Activated CD4-positive, alpha-beta T cell treated with anti-CD3 and anti-CD28 coated beads for 36 hours (primary cell): ENCODE measurements around the gene MCU. TPM values are rescaled to one million over a fixed set of nuclear protein-coding genes. Genes with fewer than 3 reads are reported as not detected.

Experiments used
- ATAC-seq: fragments of 200-7000 bp; cut with Tn5 transposase; one replicate; pipeline ENCODE4 v1.10.0; 2021; ENCODE audit warnings: mild to moderate bottlenecking, moderate library complexity
- CTCF ChIA-PET: fragments of 350-600 bp; sonication (Branson Sonifier 250); formaldehyde crosslinking; loops from one replicate; lab custom pipeline; 2021; ENCODE audit warnings: antibody characterized with exemption; lab: Charles Lee
- POLR2A ChIA-PET: fragments of 350-600 bp; sonication (Branson Sonifier 250); formaldehyde crosslinking; loops from one replicate; lab custom pipeline; 2021; ENCODE audit warnings: antibody characterized with exemption, inconsistent platforms; lab: Charles Lee
- DNase-seq: peaks from one replicate; pipeline ENCODE4 v3.0.0-alpha.2; 2020
- H3K27ac Mint-ChIP-seq: one replicate; pipeline ENCODE4 v1.8.0; 2021; ENCODE audit warnings: mixed read lengths
- H3K27me3 Mint-ChIP-seq: one replicate; pipeline ENCODE4 v1.8.0; 2021; ENCODE audit warnings: mixed read lengths
- H3K36me3 Mint-ChIP-seq: one replicate; pipeline ENCODE4 v1.8.0; 2021; ENCODE audit warnings: low read depth, mixed read lengths
- H3K4me1 Mint-ChIP-seq: one replicate; pipeline ENCODE4 v1.8.0; 2021; ENCODE audit warnings: mixed read lengths
- H3K4me3 Mint-ChIP-seq: one replicate; pipeline ENCODE4 v1.8.0; 2021; ENCODE audit warnings: mild to moderate bottlenecking, moderate library complexity, mixed read lengths
- H3K9me3 Mint-ChIP-seq: one replicate; pipeline ENCODE4 v1.8.0; 2021; ENCODE audit warnings: low read depth, mixed read lengths
- intact Hi-C, 2 experiments: fragments of 100-400 bp; cut with DNase I in 1 of 2; cut with micrococcal nuclease in 1 of 2; formaldehyde crosslinking; loops; one replicate each; pipeline versions ENCODE4 v1.14.2 to v1.15.1; 2022 to 2024; cut with DNase I, micrococcal nuclease
- total RNA-seq, 2 experiments: library from RNA; stranded (reverse); gene quantifications; one replicate each; pipeline ENCODE4 v1.2.3, GENCODE V29; 2021

Gene MCU
- total RNA-seq, 2 experiments from 2014 or later: 15.1 to 16.0 TPM

DNA sequence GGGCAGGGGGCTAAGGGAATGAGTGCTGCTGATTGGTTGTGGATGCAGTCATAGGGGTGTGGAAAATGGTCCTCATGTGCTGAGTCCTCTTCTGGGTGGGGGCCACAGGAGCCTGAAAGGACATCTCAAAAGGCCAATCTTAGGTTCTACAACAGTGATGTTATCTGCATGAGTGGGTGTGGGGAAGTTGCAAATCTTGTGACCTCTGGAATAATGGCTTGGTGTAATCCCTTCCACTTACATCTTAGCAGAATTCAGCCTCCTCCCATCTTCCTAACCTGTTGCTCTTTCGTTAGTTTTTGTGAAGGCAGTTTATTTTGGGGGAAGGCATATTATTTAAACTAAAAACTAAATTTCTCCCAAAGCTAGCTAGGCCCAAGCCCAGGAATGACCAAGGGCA is 159.6 kb downstream of the MCU start:
- intact Hi-C loops: no loop called here
- CTCF ChIA-PET: interaction anchor here (0.6 to 1.0 kb wide), 2 partner anchors 150 to 394 kb away, joined by 3 read pairs; no protein-coding TSS in a partner anchor

DNA sequence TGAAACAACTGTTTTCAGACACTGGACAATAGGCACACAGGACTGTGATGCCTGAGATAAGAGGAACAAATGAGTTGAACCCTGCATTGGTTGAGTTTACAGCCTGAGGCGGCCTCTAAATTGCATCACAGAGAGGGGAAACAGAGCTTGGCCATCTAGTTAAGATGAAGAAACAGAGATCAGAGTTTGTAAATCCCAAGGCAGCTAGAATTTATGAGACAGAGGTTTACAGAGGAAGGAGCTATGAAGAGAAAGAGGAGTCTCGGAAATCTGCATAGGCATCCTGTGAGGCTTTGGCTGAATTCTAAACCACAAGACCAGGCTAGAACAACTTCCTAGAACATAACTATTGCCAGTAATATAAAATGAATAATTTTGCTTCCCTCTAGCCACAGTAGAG is 160.6 kb downstream of the MCU start:
- CTCF ChIA-PET: interaction anchor here (0.6 to 1.2 kb wide), 4 partner anchors 10 to 202 kb away, joined by 3 read pairs; no protein-coding TSS in a partner anchor

More for the DNA sequence above, 159.6 kb downstream of the MCU start:
- no peak overlapping the region for H3K27ac Mint-ChIP-seq
- H3K4me3 Mint-ChIP-seq: no peak overlapping the region
- no peaks in the 10 kb centered on the region for H3K9me3 Mint-ChIP-seq
- ATAC-seq (no peak), DNase-seq (no peak)
- H3K4me1 Mint-ChIP-seq: no peaks in the 10 kb centered on the region
- no peaks in the 10 kb centered on the region for H3K27me3 Mint-ChIP-seq
- POLR2A ChIA-PET: no interaction called here
- peaks cover 4% of the 10 kb centered on the region for H3K36me3 Mint-ChIP-seq

DNA sequence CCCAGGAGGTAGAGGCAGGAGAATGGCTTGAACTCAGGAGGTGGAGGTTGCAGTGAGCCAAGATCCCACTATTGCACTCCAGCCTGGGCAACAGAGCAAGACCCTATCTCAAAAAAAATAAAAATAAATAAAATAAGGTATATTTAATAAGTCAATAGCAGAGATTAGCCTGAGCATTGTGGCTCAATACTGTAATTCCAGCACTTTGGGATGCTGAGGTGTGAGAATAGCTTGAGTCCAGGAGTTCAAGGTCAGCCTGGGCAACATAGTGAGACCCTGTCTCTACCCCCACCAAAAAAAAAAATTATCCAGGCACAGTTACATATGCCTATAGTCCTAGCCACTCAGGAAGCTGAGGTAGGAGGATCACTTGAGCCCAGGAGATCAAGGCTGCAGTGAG is 163.2 kb downstream of the MCU start:
- no peaks in the 10 kb centered on the region for H3K36me3 Mint-ChIP-seq
- POLR2A ChIA-PET: interaction anchor here (0.6 kb wide), 1 partner anchor 101 kb away, joined by 6 read pairs; no protein-coding TSS in a partner anchor
- DNase-seq (no peak), ATAC-seq (no peak)
- no peaks in the 10 kb centered on the region for H3K27me3 Mint-ChIP-seq
- H3K9me3 Mint-ChIP-seq: no peaks in the 10 kb centered on the region
- H3K4me3 Mint-ChIP-seq: no peak overlapping the region
- intact Hi-C loops: no loop called here
- CTCF ChIA-PET: no interaction called here
- no peak overlapping the region for H3K27ac Mint-ChIP-seq
- no peaks in the 10 kb centered on the region for H3K4me1 Mint-ChIP-seq

More for the DNA sequence above, 160.6 kb downstream of the MCU start:
- DNase-seq: no peak
- H3K4me1 Mint-ChIP-seq: no peaks in the 10 kb centered on the region
- POLR2A ChIA-PET: no interaction called here
- H3K9me3 Mint-ChIP-seq: no peaks in the 10 kb centered on the region
- no peak overlapping the region for H3K4me3 Mint-ChIP-seq
- H3K27ac Mint-ChIP-seq: no peak overlapping the region
- H3K27me3 Mint-ChIP-seq: no peaks in the 10 kb centered on the region
- H3K36me3 Mint-ChIP-seq: peaks cover 4% of the 10 kb centered on the region
- no peak for ATAC-seq
- intact Hi-C loops: no loop called here

DNA sequence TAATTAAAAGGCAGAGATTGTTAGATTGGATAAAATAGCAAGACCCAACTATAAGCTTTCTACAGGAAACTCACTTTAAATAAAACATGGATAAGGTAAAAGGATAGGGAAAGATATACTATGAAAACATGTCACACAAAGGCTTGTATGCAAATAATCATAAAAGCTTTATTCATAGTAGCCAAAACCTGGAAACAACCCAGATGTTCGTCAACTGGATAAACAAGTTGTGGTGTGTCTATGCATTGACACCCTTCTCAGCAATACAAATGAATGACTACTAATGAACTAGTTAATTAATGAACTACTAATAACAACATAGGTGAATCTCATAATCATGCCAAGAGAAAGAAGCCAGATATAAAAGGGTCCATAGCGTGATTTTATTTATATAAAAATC is 163.8 kb downstream of the MCU start:
- no peak overlapping the region for H3K27ac Mint-ChIP-seq
- intact Hi-C loops: no loop called here
- no peaks in the 10 kb centered on the region for H3K4me1 Mint-ChIP-seq
- ChIA-PET CTCF (no interaction called here), POLR2A (interaction anchor here (0.6 kb wide), 1 partner anchor 102 kb away, joined by 6 read pairs; no protein-coding TSS in a partner anchor)
- DNase-seq: no peak
- H3K9me3 Mint-ChIP-seq: no peaks in the 10 kb centered on the region
- no peak for ATAC-seq
- H3K36me3 Mint-ChIP-seq: no peaks in the 10 kb centered on the region
- H3K4me3 Mint-ChIP-seq: no peak overlapping the region
- H3K27me3 Mint-ChIP-seq: no peaks in the 10 kb centered on the region

DNA sequence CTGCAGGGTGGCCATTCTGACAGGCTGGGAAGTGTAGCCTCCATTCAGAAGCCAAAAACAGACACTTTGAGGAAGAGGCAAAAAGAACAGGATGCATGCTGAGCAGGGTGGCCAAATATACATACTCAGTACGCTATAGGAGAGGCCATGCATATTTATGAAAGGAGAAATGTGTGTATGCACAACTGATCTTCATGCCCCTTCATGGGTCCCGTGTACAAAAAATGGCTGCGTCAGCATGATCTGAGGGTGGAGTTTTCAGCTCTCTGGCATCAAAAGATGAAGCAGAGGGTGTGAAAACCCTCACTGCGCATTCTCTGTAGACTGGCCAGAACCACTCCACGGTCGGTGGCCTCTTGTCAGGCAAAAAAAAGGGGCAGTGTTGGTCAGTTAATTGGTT is 166.1 kb downstream of the MCU start:
- no peak for ATAC-seq
- no peaks in the 10 kb centered on the region for H3K36me3 Mint-ChIP-seq
- H3K27me3 Mint-ChIP-seq: no peaks in the 10 kb centered on the region
- DNase-seq: no peak
- no peaks in the 10 kb centered on the region for H3K9me3 Mint-ChIP-seq
- POLR2A ChIA-PET: no interaction called here
- no peak overlapping the region for H3K4me3 Mint-ChIP-seq
- CTCF ChIA-PET: interaction anchor here (1.3 to 1.9 kb wide), 2 partner anchors 31 to 671 kb away, joined by 3 to 5 read pairs; no protein-coding TSS in a partner anchor
- H3K4me1 Mint-ChIP-seq: no peaks in the 10 kb centered on the region
- intact Hi-C loops: no loop called here
- no peak overlapping the region for H3K27ac Mint-ChIP-seq

DNA sequence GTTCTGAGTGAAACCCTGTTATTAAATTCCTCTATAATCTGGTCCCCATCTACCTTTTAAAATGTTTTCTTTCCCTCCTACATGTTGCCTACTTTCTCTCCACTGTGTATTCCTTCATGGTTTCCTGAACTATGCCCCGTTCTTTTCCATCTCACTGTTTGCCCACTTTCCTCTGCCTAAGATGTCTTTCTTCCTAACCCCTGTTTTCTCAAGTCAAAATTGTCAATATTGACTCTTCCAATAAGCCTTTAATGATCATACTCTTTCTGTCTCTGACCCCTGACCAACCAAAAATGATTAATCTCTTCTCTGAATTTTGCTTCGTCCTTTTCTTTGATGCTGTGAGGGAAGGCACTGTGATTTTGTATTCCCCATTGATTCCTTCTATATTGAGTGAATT is 171.0 kb downstream of the MCU start:
- CTCF ChIA-PET: interaction anchor here (0.6 kb wide), 1 partner anchor 23 kb away, joined by 3 read pairs; no protein-coding TSS in a partner anchor
- no peaks in the 10 kb centered on the region for H3K27me3 Mint-ChIP-seq
- POLR2A ChIA-PET: no interaction called here
- H3K4me3 Mint-ChIP-seq: no peak overlapping the region
- DNase-seq (no peak), ATAC-seq (no peak)
- no peak overlapping the region for H3K27ac Mint-ChIP-seq
- no peaks in the 10 kb centered on the region for H3K9me3 Mint-ChIP-seq
- intact Hi-C loops: no loop called here
- no peaks in the 10 kb centered on the region for H3K4me1 Mint-ChIP-seq
- H3K36me3 Mint-ChIP-seq: no peaks in the 10 kb centered on the region

DNA sequence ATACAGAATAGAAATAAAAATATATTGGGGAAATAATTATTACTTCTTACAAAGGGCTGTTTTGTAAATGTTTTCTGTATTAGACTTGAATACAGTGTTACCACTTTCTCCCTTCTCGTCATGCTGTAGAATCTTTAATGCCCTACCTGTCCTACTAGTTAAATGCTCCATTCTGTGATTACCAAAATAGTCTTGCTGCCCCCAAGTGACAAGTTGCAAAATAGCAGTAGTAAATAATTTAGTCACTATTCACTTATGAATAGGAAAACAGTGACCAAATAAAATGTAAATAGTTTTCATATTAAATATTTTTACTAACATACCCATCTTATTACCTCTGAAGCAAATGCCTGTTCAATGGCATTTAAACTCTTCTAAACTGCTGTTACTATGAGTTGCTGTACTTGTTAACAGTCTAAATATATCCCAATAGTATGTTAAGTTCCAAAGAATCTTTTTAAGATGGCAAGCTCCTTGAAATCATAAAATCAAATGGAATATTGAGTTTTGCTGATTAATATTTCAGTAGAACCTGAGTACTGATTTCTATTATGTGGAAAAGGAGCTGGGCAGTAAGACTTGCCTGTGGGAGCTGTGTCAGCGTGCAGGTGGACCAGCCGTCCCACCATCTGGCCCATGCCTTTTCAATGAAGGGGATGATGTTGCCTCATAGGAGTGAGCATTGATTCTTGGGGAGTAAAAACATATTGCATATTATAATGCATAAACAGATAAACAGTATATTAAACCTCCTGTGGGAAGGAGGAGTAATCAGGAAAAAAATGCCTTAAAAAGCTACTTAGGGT is 183.5 kb downstream of the MCU start:
- POLR2A ChIA-PET: no interaction called here
- ATAC-seq (peak; percentile 39), DNase-seq (no peak)
- CTCF ChIA-PET: interaction anchor here (0.6 to 1.2 kb wide), 7 partner anchors 15 to 859 kb away, joined by 3 to 8 read pairs (median 3); no protein-coding TSS in a partner anchor
- H3K9me3 Mint-ChIP-seq: no peaks in the 10 kb centered on the region
- no peak overlapping the region for H3K27ac Mint-ChIP-seq
- H3K4me3 Mint-ChIP-seq: no peak overlapping the region
- H3K27me3 Mint-ChIP-seq: no peaks in the 10 kb centered on the region
- H3K4me1 Mint-ChIP-seq: no peaks in the 10 kb centered on the region
- intact Hi-C loops: loop anchor here (1.0 to 2.0 kb wide), 2 partner anchors 183 to 511 kb away; partner anchors contain the start of gene MCU (in 1 of the 2)
- peaks cover 15% of the 10 kb centered on the region for H3K36me3 Mint-ChIP-seq

DNA sequence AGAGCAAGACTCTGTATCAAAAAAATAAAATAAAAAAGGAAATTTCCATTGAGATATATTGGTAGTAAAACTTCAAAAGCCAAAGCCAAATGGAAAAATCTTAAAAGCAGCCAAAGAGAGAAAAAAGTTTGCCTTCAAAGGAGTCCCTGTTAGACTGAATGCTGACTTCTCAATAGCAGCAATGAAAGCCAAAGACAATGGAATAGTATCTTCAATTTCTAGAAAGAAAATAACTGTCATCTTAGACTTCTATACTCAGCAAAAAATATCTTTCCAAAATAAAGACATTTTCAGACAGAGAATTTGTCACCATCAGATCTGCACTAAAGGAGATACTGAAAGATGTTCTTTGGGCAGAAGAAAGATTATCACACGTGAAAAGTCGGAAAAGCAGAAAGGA is 187.3 kb downstream of the MCU start:
- peaks cover 5% of the 10 kb centered on the region for H3K4me1 Mint-ChIP-seq
- H3K4me3 Mint-ChIP-seq: no peak overlapping the region
- H3K9me3 Mint-ChIP-seq: peaks cover 12% of the 10 kb centered on the region
- no peak overlapping the region for H3K27ac Mint-ChIP-seq
- POLR2A ChIA-PET: no interaction called here
- no peaks in the 10 kb centered on the region for H3K27me3 Mint-ChIP-seq
- intact Hi-C loops: no loop called here
- H3K36me3 Mint-ChIP-seq: peaks cover 15% of the 10 kb centered on the region
- CTCF ChIA-PET: no interaction called here
- no peak for DNase-seq
- ATAC-seq: no peak

DNA sequence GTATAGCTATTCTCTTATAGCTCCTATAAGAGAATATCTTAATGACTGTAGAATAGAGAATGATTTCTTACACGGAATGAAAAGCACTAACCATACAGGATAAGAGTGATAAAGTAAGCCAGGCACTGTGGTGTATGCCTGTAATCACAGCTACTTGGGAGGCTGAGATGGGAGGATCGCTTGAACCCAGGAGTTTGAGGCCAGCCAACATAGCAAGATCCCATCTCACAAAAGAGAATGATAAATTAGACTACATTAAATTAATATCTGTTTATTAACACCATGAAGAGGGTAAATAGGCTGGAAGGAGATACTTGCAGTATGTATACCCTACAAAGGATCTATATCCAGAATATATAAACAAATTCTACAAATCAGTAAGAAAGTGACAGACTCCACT is 189.3 kb downstream of the MCU start:
- Mint-ChIP-seq H3K4me3 (no peak overlapping the region), H3K9me3 (peaks cover 12% of the 10 kb centered on the region), H3K27me3 (no peaks in the 10 kb centered on the region), H3K4me1 (peaks cover 5% of the 10 kb centered on the region), H3K27ac (no peak overlapping the region), H3K36me3 (peaks cover 19% of the 10 kb centered on the region)
- CTCF ChIA-PET: no interaction called here
- intact Hi-C loops: no loop called here
- ATAC-seq: no peak
- POLR2A ChIA-PET: no interaction called here
- no peak for DNase-seq

DNA sequence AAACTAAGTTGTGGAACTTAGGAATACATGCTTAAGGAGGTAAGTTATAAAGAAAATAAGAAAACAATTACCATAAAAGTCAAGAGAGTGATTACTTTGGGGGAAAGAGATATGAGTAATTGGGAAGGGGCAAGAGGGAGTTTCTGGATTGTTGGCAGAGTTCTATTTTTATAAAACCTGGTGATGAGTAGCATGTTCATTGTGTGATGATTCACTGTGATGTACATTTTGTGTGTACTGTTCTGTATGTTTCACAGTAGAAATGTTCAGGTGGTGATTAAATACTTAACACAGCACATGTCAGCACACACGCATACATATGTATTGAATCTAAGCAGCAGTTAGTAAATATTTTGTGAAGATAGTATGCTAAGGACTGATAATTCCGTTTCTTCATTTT is 191.9 kb downstream of the MCU start:
- no peak overlapping the region for H3K27ac Mint-ChIP-seq
- H3K4me3 Mint-ChIP-seq: no peak overlapping the region
- peaks cover 15% of the 10 kb centered on the region for H3K4me1 Mint-ChIP-seq
- intact Hi-C loops: no loop called here
- H3K36me3 Mint-ChIP-seq: peaks cover 24% of the 10 kb centered on the region
- H3K27me3 Mint-ChIP-seq: no peaks in the 10 kb centered on the region
- no peak for ATAC-seq
- CTCF ChIA-PET: no interaction called here
- peaks cover 12% of the 10 kb centered on the region for H3K9me3 Mint-ChIP-seq
- POLR2A ChIA-PET: no interaction called here
- DNase-seq: no peak

DNA sequence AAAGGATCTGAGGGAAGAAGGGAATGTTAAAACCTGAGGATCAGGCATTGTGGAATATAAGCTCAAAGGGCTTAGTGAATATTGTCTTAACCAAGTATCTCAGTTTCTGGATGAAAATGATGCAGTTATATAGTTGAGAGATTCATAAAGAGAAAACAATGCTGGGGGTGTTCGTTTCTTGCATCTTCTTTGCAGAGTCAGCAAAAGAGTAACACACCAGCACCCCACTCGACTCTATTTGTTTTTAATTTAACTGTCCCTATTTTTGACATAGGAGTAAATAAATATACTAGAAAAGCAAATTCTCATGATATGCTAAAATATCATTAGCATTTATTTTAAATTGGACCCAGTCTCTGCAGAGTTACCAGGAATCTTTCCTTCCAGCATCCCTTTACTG is 194.0 kb downstream of the MCU start:
- Mint-ChIP-seq H3K4me3 (no peak overlapping the region), H3K27me3 (no peaks in the 10 kb centered on the region), H3K4me1 (peaks cover 15% of the 10 kb centered on the region), H3K36me3 (peaks cover 19% of the 10 kb centered on the region), H3K27ac (no peak overlapping the region), H3K9me3 (peaks cover 12% of the 10 kb centered on the region)
- no peak for ATAC-seq
- intact Hi-C loops: no loop called here
- ChIA-PET POLR2A (no interaction called here), CTCF (interaction anchor here (1.0 kb wide), 1 partner anchor 12 kb away, joined by 3 read pairs; no protein-coding TSS in a partner anchor)
- DNase-seq: no peak

DNA sequence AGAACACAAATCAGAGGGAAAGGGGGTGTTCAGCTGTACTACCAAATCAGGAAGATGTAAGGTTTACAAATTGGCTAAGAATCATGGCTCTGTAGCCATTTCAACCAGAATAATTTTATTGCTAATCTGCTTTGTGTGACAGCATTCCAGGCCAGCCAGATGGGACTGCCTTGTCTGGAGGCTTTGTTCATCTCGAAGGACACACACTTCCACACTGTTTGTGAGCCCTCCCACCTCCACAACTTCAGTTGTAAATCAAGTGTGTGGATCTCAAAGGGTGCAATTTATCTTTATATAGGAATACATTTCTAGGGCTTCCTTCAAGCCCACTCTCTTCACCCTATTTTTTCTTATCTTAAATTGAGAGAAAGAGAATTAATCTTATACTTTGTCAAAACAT is 194.7 kb downstream of the MCU start:
- no peak overlapping the region for H3K4me3 Mint-ChIP-seq
- CTCF ChIA-PET: no interaction called here
- DNase-seq (no peak), ATAC-seq (no peak)
- H3K4me1 Mint-ChIP-seq: peaks cover 15% of the 10 kb centered on the region
- peak overlapping the region; percentile 10 for H3K27ac Mint-ChIP-seq
- peaks cover 17% of the 10 kb centered on the region for H3K36me3 Mint-ChIP-seq
- intact Hi-C loops: no loop called here
- H3K27me3 Mint-ChIP-seq: no peaks in the 10 kb centered on the region
- peaks cover 8% of the 10 kb centered on the region for H3K9me3 Mint-ChIP-seq
- POLR2A ChIA-PET: no interaction called here
